ENCODE results near the gene FGG.
A peak's percentile ranks its signal among the peaks of the same experiment; 100 is the strongest.

The FGG gene

GRCh38 chr4:154582723-154583122, 29.7 kb downstream of the FGG start:
- peaks cover 10% of the 10 kb centered on the region for H3K27me3 Mint-ChIP-seq
- ATAC-seq = no peak
- no peak for DNase-seq
- no peak overlapping the region for H3K4me3 Mint-ChIP-seq
- H3K4me1 Mint-ChIP-seq = no peaks in the 10 kb centered on the region
- no peaks in the 10 kb centered on the region for H3K9me3 Mint-ChIP-seq
- no peak overlapping the region for H3K27ac Mint-ChIP-seq

GRCh38 chr4:154579927-154580326, 32.5 kb downstream of the FGG start:
- Mint-ChIP-seq H3K4me3 (no peak overlapping the region), H3K27me3 (peaks cover 13% of the 10 kb centered on the region), H3K9me3 (no peaks in the 10 kb centered on the region), H3K4me1 (no peaks in the 10 kb centered on the region), H3K27ac (no peak overlapping the region)
- no peak for DNase-seq
- no peak for ATAC-seq

GRCh38 chr4:154578919-154579318, 33.5 kb downstream of the FGG start:
- no peak overlapping the region for H3K4me3 Mint-ChIP-seq
- peaks cover 13% of the 10 kb centered on the region for H3K27me3 Mint-ChIP-seq
- no peaks in the 10 kb centered on the region for H3K4me1 Mint-ChIP-seq
- DNase-seq = no peak
- no peak overlapping the region for H3K27ac Mint-ChIP-seq
- H3K9me3 Mint-ChIP-seq = no peaks in the 10 kb centered on the region
- no peak for ATAC-seq

GRCh38 chr4:154577324-154577723, 35.1 kb downstream of the FGG start:
- H3K27me3 Mint-ChIP-seq = peaks cover 13% of the 10 kb centered on the region
- H3K9me3 Mint-ChIP-seq = no peaks in the 10 kb centered on the region
- no peaks in the 10 kb centered on the region for H3K4me1 Mint-ChIP-seq
- H3K27ac Mint-ChIP-seq = no peak overlapping the region
- no peak for ATAC-seq
- no peak overlapping the region for H3K4me3 Mint-ChIP-seq
- DNase-seq = no peak

- ATAC-seq (no peak), DNase-seq (no peak)
- no peaks in the 10 kb centered on the region for H3K4me1 Mint-ChIP-seq
- H3K4me3 Mint-ChIP-seq = no peak overlapping the region
- H3K27me3 Mint-ChIP-seq = peaks cover 13% of the 10 kb centered on the region
- H3K9me3 Mint-ChIP-seq = no peaks in the 10 kb centered on the region
- no peak overlapping the region for H3K27ac Mint-ChIP-seq
Measured at GRCh38 chr4:154574311-154574710, 38.1 kb downstream of the FGG start.

GRCh38 chr4:154573190-154573870, 39.1 kb downstream of the FGG start:
- H3K4me1 Mint-ChIP-seq = no peaks in the 10 kb centered on the region
- ATAC-seq = no peak
- H3K9me3 Mint-ChIP-seq = no peaks in the 10 kb centered on the region
- no peak overlapping the region for H3K4me3 Mint-ChIP-seq
- H3K27me3 Mint-ChIP-seq = peaks cover 13% of the 10 kb centered on the region
- no peak for DNase-seq
- H3K27ac Mint-ChIP-seq = no peak overlapping the region

GRCh38 chr4:154569584-154569983, 42.9 kb downstream of the FGG start:
- no peak for ATAC-seq
- Mint-ChIP-seq H3K4me1 (no peaks in the 10 kb centered on the region), H3K9me3 (no peaks in the 10 kb centered on the region), H3K4me3 (no peak overlapping the region), H3K27ac (no peak overlapping the region), H3K27me3 (no peaks in the 10 kb centered on the region)
- no peak for DNase-seq

- H3K27ac Mint-ChIP-seq = no peak overlapping the region
- DNase-seq (no peak), ATAC-seq (no peak)
- H3K4me1 Mint-ChIP-seq = no peaks in the 10 kb centered on the region
- no peaks in the 10 kb centered on the region for H3K27me3 Mint-ChIP-seq
- no peaks in the 10 kb centered on the region for H3K9me3 Mint-ChIP-seq
- no peak overlapping the region for H3K4me3 Mint-ChIP-seq
Measured at GRCh38 chr4:154569028-154569427, 43.4 kb downstream of the FGG start.

GRCh38 chr4:154566639-154567204, 45.7 kb downstream of the FGG start:
- Mint-ChIP-seq H3K4me3 (no peak overlapping the region), H3K4me1 (no peaks in the 10 kb centered on the region), H3K27me3 (no peaks in the 10 kb centered on the region), H3K27ac (no peak overlapping the region), H3K9me3 (no peaks in the 10 kb centered on the region)
- no peak for ATAC-seq
- DNase-seq = no peak

GRCh38 chr4:154565704-154566103, 46.8 kb downstream of the FGG start:
- no peaks in the 10 kb centered on the region for H3K27me3 Mint-ChIP-seq
- no peaks in the 10 kb centered on the region for H3K4me1 Mint-ChIP-seq
- ATAC-seq (no peak), DNase-seq (no peak)
- no peak overlapping the region for H3K27ac Mint-ChIP-seq
- H3K4me3 Mint-ChIP-seq = no peak overlapping the region
- no peaks in the 10 kb centered on the region for H3K9me3 Mint-ChIP-seq

- Mint-ChIP-seq H3K9me3 (no peaks in the 10 kb centered on the region), H3K4me1 (no peaks in the 10 kb centered on the region), H3K27me3 (peaks cover 2% of the 10 kb centered on the region), H3K4me3 (no peak overlapping the region), H3K27ac (no peak overlapping the region)
- no peak for DNase-seq
- ATAC-seq = no peak
Measured at GRCh38 chr4:154564311-154564710, 48.1 kb downstream of the FGG start.

- ATAC-seq = no peak
- H3K9me3 Mint-ChIP-seq = no peaks in the 10 kb centered on the region
- H3K27ac Mint-ChIP-seq = no peak within 1 kb of the TSS
- H3K4me3 Mint-ChIP-seq = no peak within 1 kb of the TSS
- H3K27me3 Mint-ChIP-seq = peaks cover 6% of the 10 kb centered on the region
- H3K4me1 Mint-ChIP-seq = no peaks in the 10 kb centered on the region
- no peak for DNase-seq
Measured at GRCh38 chr4:154562697-154563254, 49.7 kb downstream of the FGG start, which contains the start of gene FGB. FGB (plus strand) TSS chr4:154563011; CDS start chr4:154563019, 8 bp downstream.

- Mint-ChIP-seq H3K9me3 (no peaks in the 10 kb centered on the region), H3K4me3 (no peak overlapping the region), H3K27ac (no peak overlapping the region), H3K4me1 (no peaks in the 10 kb centered on the region), H3K27me3 (peaks cover 6% of the 10 kb centered on the region)
- ATAC-seq = no peak
- no peak for DNase-seq
Measured at GRCh38 chr4:154560824-154561231, 51.6 kb downstream of the FGG start.

- H3K9me3 Mint-ChIP-seq = no peaks in the 10 kb centered on the region
- peaks cover 6% of the 10 kb centered on the region for H3K27me3 Mint-ChIP-seq
- H3K27ac Mint-ChIP-seq = no peak overlapping the region
- no peak for DNase-seq
- H3K4me1 Mint-ChIP-seq = no peaks in the 10 kb centered on the region
- no peak overlapping the region for H3K4me3 Mint-ChIP-seq
- no peak for ATAC-seq
Measured at GRCh38 chr4:154560419-154560801, 52.0 kb downstream of the FGG start.

- Mint-ChIP-seq H3K4me1 (no peaks in the 10 kb centered on the region), H3K27ac (no peak overlapping the region), H3K27me3 (peaks cover 6% of the 10 kb centered on the region), H3K9me3 (no peaks in the 10 kb centered on the region), H3K4me3 (no peak overlapping the region)
- peak in 1 of 2 donors; percentile 16 for DNase-seq
- peak; percentile 67 for ATAC-seq
Measured at GRCh38 chr4:154559494-154560418, 52.7 kb downstream of the FGG start.

- Mint-ChIP-seq H3K27ac (no peak overlapping the region), H3K4me3 (no peak overlapping the region), H3K4me1 (no peaks in the 10 kb centered on the region)
Measured at GRCh38 chr4:154559141-154559493, 53.3 kb downstream of the FGG start.

More at GRCh38 chr4:154559141-154559493, 53.3 kb downstream of the FGG start:
- ATAC-seq (peak; percentile 37), DNase-seq (no peak)
- no peaks in the 10 kb centered on the region for H3K9me3 Mint-ChIP-seq
- peaks cover 6% of the 10 kb centered on the region for H3K27me3 Mint-ChIP-seq
